Retina (tissue), 1 donor: ENCODE data around the gene LZTS2.

Experiments used
- DNase-seq: peaks from one replicate; pipeline ENCODE4 v3.0.0-alpha.2; 2016

LZTS2 gene

DNA sequence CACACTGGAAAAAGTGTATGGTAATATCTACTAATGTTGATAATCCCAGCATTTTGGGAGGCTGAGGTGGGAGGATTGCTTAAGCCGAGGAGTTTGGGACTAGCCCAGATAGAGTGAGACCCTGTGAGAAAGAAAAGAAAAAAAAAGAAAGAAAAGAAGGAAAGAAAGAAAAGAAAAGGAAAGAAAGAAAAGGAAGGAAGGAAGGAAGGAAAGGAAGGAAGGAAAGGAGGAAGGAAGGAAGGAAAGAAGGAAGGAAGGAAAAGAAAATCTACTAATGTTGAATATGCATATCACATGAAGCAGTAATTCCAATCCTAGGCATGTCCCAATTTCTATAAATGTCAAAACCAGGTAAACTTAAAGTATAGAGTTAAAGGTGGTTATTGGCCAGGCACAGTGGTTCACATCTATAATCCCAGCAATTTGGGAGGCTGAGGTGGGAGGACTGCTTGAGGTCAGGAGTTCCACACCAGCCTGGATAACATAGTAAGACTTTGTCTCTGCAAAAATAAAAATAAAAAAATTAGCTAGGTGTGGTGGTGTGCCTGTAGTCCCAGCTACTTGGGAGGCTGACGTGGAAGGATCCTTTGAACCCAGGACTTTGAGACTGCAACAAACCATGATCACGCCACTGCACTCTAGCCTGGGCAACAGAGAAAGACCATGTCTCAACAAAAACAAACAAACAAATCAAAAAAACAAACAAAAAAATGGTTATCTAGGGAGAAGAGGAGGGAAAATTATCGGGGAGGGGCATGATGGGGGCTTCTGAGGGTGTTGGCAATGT is 57.0 kb downstream of the LZTS2 start:
- DNase-seq: no peak
